GM19395 (cell line): ENCODE data around the gene GTF2IRD1.
"Not testable (repeated sequence)": the region's sequence is repeated elsewhere in the genome, so short reads cannot be mapped to it uniquely, and the experiment has no call there.

ENCODE experiments used
- ATAC-seq: cut with Tn5 transposase; IDR thresholded peaks from one replicate; pipeline ENCODE4 v1.9.1; 2021; ENCODE audit warnings: mild to moderate bottlenecking, moderate library complexity; ENCODE audit not compliant: unreplicated experiment

The GTF2IRD1 gene, protein sequence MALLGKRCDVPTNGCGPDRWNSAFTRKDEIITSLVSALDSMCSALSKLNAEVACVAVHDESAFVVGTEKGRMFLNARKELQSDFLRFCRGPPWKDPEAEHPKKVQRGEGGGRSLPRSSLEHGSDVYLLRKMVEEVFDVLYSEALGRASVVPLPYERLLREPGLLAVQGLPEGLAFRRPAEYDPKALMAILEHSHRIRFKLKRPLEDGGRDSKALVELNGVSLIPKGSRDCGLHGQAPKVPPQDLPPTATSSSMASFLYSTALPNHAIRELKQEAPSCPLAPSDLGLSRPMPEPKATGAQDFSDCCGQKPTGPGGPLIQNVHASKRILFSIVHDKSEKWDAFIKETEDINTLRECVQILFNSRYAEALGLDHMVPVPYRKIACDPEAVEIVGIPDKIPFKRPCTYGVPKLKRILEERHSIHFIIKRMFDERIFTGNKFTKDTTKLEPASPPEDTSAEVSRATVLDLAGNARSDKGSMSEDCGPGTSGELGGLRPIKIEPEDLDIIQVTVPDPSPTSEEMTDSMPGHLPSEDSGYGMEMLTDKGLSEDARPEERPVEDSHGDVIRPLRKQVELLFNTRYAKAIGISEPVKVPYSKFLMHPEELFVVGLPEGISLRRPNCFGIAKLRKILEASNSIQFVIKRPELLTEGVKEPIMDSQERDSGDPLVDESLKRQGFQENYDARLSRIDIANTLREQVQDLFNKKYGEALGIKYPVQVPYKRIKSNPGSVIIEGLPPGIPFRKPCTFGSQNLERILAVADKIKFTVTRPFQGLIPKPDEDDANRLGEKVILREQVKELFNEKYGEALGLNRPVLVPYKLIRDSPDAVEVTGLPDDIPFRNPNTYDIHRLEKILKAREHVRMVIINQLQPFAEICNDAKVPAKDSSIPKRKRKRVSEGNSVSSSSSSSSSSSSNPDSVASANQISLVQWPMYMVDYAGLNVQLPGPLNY

DNA sequence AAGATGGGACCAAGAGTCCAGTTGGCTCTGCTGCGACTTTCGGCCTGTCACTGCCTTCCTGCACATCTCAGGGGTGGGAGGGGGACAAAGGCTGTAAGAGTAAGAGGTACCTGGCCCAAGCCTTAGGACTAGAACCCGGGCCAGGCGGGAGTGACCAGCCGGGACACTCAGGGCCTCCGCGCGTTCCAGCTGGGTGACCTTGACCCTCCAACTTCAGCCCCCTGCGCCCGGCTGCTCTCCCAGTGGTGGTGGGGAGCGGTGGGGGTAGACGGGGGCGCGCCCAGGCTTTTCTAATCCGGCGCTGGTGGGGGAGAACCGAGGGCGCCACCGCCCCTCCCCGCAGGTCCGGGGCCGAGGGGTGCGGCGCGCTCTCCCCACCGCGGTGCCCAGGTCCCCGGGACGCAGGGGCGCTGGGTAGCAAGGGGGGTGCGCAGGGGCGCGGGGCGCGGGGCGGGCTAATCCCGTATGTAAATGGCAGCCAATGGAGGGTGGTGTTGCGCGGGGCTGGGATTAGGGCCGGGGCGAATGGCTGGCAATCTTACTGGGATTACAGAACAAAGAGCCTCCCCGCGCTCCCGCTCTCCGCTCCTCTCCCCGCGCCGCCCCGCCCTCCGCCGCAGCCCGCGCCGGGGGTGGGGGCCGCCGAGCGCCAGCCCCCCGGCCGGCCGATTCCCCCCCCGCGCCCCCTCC is at the start of gene GTF2IRD1:
Gene GTF2IRD1, plus strand, starts transcription at position 585 of the 690 bp plus-strand sequence. CDS start 54,175 bp downstream, outside the sequence.
- ATAC-seq, result no peak

DNA sequence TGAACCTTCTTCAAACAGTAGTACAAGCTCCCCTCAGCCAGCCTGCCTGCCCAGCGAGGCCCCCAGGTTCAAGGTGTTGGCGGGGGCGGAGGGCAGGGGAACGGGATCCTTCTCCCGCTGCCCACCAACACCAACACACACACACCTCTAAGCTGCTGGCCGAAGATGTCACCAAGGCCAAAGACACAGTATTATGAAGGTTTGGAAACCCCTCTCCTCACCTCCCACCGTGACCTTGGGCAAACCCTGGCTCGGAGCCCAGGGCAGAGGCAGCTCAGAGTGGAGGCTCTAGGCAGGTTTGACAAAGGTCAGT is 49.4 kb upstream of the GTF2IRD1 start:
- no peak for ATAC-seq

DNA sequence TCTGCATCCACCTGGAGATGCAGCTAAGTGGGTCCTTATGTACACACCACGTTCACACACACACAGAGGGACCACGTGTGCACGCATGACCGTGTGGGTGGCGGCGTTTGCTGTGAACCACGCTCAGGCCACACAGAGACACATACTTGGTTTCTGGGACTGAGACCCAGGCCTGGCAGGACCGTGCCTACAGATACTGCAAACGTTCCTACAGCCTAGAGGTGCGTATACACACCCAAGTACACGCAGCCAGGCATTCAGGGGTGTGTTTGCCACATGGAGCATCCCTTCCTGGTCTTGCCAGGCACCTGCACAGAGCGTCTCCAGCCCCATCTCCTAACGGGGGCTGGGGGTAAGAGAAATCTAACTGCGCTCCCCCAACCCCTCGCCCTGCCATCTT is 49.0 kb upstream of the GTF2IRD1 start:
- ATAC-seq, result no peak

DNA sequence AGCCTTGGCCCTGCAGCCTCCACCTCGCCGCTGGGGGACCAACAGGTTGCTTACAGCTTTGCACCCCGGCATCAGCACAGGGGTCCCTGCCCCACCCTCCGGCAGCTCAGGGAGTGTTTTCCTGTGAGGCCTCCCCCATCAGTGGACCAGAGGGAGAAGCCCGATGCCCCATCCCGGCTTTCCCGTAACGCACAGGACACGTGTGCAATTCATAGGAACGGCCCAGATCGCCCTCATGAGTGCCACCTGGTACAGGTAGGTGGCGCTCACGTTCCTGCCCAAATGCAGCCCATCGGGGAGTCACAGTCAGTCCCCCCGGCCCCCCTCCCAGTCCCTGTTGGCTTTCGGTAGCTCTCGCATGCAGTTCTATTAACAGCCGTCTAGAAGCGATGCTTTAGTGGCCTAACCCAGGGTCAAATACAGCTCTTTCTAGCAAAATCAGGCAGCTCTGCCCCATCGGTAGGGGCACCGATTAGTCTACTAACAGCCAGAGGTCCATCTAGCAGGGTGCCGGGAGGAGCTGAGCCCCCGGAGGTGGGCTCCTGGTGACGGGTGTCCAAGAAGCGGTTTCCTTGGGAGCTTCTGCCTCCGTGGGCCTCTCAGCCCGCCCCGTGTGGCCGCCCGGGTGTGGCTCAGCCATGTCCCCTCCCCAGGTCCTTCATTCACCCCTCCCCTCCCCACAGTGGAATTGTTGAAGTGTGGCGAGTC is 48.4 kb upstream of the GTF2IRD1 start:
- ATAC-seq, result no peak

DNA sequence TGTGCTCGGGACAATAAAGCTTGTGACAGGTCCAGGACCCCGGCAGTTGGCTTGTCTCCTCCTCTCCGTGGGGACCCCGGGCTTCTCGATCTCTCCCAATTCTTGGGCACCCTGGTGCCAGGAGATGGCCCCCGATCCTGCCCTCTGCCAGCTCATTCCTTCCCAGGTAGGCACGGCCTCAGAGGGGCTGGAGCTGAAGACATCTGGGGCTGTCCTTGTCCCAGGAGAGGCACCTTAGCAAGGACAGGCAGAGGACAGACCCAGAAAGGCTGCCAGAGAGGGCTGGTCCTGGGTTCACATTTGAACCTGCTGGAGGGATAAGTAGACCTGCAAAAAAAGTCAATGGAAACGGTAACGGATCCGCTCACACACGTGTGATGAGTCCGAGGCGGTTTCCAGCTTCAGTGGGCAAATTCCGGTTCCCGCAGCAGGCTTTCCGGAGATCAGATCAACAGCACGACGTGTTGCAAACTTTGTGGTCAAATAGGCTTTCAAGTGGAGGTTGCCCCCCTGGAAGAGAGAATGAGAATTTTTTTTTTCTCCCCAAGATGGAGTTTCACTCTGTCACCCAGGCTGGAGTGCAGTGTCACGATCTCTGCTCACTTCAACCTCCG is 47.7 kb upstream of the GTF2IRD1 start:
- ATAC-seq, result no peak

DNA sequence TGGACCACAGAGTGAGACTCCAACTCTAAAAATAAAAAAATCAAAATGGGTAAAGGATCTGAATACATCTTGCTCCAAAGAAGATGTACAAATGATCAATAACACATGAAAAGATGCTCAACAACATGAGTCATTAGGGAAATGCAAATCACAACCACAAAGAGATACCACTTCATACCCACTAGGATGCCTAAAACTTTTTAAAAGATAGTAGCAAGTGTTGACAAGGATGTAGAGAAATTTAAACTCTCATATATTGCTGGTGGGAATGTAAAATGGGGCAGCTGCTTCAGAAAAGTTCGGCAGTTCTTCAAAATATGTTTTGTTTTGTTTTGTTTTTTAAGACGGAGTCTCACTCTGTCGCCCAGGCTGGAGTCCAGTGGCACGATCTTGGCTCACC is 45.7 kb upstream of the GTF2IRD1 start:
- no peak for ATAC-seq

DNA sequence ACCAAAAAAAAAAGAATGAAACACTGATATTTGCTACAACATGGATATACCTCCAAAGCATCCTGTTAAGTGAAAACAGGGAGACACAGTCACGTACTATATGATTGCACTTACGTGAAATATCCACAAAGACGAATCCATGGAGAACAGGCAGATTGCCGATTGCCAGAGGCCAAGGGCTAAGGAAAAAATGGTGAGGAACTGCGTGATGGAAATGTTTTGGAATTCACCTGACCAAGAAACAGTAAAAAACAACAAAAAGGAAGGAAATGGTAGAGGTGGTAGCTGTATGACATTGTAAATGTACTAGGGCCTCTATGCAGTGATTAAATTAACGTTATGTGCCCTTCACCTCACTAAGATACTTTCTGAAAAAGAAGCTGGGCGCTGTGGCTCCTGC is 44.1 kb upstream of the GTF2IRD1 start:
- no peak for ATAC-seq

DNA sequence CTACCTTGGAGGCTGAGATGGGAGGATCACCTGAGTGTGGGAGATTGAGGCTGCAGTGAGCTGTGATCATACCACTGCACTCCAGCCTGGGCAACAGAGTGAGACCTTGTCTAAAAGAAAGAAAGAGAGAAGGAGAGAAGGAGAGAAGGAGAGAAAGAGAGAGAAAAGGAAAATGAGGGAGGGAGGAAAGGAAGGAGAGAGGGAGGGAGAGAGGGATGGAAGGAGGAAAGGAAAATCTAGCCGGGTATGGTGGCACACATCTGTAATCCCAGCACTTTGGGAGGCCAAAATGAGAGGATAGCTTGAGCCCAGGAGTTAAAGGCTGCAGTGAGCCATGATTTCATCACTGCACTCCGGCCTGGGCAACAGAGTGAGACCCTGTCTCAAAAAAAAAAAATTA is 42.9 kb upstream of the GTF2IRD1 start:
- no peak for ATAC-seq

DNA sequence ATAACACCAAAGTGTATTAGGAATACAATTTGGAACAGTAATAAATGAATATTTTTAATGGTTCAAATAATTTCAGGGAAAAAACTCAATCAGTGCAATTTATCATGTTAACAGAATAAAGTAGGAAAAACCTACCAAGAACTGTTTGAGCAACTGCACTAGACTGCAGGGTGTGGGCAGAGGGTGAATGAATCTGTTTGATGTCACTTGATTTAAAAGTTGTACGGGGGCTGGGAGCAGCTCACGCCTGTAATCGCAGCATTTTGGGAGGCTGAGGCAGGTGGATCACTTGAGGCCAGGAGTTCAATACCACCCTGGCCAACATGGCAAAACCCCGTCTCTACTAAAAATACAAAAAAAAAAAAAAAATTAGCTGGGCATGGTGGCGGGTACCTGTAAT is 42.1 kb upstream of the GTF2IRD1 start:
- not testable (repeated sequence) for ATAC-seq

DNA sequence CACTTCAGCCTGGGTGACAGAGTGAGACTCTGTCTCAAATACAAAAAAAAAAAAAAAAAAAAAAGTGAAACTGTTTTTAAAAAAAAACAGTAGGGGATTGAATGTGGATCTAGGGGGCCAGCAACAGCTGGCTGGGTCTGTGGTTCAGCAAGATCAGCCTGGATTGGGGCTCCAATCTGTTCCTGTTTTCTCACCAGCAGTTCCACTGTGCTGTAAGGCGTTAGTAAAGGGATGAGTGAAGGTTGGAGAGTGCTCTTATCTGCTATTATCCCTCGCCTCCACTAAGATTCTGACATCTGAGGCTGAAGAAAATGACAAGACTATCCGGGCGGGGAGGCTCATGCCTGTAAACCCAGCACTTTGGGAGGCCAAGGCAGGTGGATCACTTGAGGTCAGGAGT is 41.6 kb upstream of the GTF2IRD1 start:
- no peak for ATAC-seq

DNA sequence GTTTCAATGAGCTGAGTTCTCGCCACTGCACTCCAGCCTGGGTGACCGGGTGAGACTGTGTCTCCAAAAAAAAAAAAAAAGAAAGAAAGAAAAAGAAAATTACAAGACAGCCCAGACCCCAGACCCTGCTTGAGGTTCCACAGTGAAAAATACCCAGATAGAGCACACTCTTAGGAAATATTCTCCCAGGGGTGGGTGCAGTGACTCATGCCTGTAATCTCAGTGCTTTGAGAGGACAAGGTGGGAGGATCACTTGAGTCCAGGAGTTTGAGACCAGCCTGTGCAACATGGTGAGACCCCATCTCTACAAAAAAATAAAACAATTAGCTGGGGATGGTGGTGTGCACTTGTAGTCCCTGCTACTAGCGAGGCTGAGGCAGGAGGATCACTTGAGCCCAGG is 41.1 kb upstream of the GTF2IRD1 start:
- no peak for ATAC-seq

DNA sequence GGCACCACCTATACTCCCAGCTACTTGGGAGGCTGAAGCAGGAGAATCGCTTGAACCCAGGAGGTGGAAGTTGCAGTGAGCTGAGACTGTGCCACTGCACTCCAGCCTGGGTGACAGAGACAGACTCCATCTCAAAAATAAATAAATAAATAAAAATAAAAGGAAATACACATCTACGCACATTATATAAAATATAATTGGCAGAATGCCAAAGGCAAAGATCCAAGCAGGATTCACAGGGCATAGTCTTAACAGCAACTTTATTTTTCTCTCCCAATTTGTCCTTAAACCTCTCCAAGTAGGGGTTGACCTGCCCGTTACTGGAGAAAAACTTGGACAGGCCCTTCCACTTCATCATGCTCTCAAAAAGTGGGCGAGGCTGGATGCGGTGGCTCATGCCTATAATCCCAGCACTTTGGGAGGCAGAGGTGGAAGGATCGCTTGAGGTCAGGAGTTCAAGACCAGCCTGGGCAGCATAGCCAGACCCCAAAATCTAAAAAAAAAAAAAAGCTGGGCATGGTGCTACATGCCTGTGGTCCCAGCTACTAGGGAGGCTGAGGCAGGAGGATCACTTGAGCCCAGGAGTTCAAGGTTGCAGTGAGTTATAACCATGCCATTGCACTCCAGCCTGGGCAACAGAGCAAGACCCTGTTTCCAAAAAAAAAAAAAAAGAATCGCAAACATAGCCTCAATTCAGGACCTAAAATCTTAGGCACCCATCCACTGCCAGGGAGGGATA is 38.9 kb upstream of the GTF2IRD1 start:
- not testable (repeated sequence) for ATAC-seq

DNA sequence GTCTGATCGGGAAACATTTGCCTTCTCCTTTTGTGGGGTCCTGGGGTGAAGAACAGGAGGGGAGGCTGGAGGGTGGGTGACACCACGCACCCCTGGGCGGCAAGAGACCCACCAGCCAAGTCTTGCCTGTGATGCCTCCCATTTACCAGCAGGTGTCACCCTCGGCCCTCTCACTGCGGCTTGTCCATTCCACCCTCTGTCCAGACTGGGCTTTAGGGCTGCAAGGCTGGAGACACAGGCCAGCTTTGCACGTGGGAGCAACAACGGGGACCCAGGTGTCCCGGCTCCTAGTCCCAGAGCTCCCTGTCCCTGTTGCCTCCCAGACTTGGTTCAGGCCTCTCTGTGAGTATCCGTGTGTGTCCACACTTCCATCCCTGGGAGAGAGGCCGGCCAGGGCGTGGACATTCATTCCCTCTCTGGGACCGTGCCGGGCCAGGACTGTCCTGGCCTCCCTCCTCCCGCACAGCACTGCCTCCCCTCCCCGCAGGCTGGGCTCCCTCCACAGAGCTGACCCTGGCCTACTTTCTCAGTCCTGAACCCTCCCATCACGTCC is 36.2 kb upstream of the GTF2IRD1 start:
- ATAC-seq, result no peak

DNA sequence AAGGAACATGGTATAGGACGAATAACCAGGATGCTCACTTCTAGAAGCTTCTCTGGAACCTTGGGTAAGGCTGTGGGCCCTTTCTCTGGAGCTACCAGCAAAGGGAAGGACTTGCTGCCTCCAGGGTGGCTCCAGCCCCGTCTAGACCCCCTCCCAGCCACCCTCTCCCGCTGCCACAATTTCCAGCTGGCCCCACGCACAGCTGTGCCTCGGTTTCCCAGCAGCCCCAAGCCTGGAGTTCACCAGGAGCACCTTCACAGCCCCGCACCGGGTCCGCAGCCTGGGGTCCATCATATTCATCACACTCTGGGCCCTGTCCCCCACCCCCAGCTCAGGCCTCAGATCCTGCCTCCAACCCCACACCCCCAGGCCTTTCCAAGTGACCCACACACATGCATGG is 35.6 kb upstream of the GTF2IRD1 start:
- ATAC-seq, result no peak

DNA sequence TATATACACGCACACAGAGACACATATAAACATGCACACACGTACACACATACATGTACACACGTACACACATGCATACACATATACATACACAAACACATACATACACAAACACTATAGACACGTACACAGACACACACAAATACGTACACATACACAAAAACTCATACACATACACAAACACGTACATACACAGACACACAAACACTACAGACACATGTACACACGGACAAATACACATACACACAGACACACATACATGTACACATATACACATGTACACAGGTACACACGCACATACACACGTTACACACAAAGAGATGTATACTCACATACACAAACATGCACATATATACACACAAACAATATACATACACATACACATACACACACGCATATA is 35.2 kb upstream of the GTF2IRD1 start:
- ATAC-seq, result no peak

DNA sequence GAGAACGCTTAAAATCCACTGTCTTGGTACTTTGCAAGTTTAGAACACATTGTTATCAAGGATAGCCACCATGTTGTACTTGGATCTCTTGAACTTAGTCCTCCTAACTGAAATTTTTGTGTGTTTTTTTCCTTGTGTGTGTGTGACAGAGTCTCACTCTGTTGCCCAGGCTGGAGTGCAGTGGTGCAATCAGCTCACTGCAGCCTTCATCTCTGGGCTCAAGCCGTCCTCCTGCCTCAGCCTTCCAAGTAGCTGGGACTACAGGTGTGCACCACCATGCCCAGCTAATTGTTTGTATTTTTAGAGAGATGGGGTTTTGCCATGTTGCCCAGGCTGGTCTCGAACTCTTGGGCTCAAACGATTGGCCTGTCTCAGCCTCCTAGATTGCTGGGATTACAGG is 34.5 kb upstream of the GTF2IRD1 start:
- ATAC-seq, result not testable (repeated sequence)

DNA sequence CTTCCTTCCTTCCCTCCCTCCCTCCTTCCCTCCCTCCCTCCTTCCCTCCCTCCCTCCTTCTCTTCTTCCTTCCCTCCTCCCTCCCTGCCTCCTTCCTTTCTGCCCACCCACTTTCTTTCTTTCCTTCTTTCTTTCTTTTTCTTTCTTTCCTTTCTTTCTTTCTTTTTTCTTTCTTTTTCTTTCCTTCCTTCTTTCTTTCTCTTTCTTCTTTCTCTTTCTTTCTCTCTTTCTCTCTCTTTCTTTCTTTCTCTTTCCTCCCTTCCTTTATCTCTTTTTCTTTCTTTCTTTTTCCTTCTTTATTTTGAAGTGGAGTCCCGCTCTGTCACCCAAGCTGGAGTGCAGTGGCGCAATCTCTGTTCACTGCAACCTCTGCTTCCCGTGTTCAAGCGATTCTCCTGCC is 33.7 kb upstream of the GTF2IRD1 start:
- ATAC-seq, result no peak

DNA sequence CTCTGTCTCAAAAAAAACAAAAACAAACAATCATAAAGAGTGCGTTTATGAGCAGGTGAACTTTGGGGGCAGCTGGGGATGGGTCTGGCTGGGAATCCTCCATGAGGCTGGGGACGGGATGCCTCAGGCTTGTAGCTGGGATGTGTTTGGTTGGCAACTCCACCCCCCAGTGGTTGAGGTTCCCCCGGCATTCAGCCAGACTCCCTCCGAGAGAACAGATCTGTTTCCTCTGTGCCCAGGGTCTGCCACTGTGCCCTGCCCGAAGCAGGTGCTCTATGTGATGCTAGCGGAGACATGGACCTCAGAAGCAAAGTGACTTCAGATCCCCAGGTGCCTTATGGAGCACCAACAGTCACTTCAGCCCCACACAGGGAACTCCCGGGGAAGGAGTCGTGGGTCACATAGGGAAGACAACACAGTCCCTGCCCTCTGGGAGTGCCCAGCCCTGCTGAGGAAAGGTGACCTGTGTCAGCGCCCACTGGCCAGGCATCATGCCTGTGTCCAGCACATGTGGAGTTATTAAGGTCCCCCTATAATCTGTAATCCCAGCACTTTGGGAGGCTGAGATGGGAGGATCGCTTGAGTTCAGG is 29.3 kb upstream of the GTF2IRD1 start:
- ATAC-seq, result no peak

DNA sequence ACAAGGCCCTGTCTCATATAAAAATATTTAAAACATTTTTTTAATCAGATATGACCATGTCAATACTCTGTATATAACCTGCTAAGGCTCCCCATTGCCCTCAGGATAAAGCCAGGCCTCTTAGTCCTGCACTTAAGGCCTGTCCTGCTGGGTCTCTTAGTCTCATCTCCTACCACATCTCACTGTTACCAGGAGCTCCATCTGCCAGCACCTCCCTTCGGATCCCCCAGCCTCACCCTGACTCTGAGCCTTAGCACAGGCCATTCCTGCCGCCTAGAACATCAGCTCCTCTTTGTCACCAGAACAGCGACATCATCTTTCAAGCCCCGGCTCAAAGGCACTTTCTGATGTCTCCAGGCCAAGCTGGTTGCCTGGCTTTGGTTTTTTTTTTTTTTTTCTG is 25.7 kb upstream of the GTF2IRD1 start:
- ATAC-seq, result no peak
